HCT116 (cell line): ENCODE measurements around the gene PLEKHA6. TPM values are rescaled to one million over a fixed set of nuclear protein-coding genes. Genes with fewer than 3 reads are reported as not detected.

Source experiments
- ATAC-seq: fragments of 200-7000 bp; cut with Tn5 transposase; 2 replicates; pipeline ENCODE4 v1.9.1; 2020; ENCODE audit warnings: mild to moderate bottlenecking, moderate library complexity
- BruUV-seq: library from RNA; stranded (reverse); fragments of 400-500 nt; replicated peaks from 2 replicates; lab custom pipeline; 2021; lab: Mats Ljungman, UMichigan
- CTCF ChIA-PET: fragments of 300-600 bp; sonication (Branson Sonifier 250); formaldehyde crosslinking; loops from one replicate; lab custom pipeline; 2021; ENCODE audit warnings: antibody characterized with exemption; lab: Charles Lee
- POLR2A ChIA-PET: fragments of 300-600, 350-600 bp; sonication (Branson Sonifier 250); formaldehyde crosslinking; loops from one replicate; lab custom pipeline; 2021; ENCODE audit warnings: antibody characterized with exemption; lab: Charles Lee
- RAD21 ChIA-PET, 2 experiments: fragments of 300-600 bp; sonication (Branson Sonifier 250); formaldehyde crosslinking; loops; one replicate each; lab custom pipeline; 2023; ENCODE audit warnings: low total read pairs in 2 of 2; ENCODE audit not compliant: uncharacterized antibody in 2 of 2, unreplicated experiment in 2 of 2, low non-redundant PET in 1 of 2; lab: Charles Lee
- DNase-seq: peaks from one replicate; pipeline ENCODE4 v3.0.0-alpha.2; 2010; ENCODE audit warnings: low read depth, low spot score
- H2AFZ ChIP-seq: fragments of 200-600 bp; shearing (Covaris generic), sonication (generic); 2 replicates; pipeline ENCODE4 v1.6.1; 2017; ENCODE audit warnings: low read depth, mixed run types, mixed read lengths, antibody characterized with exemption, low read length; ENCODE audit not compliant: poor library complexity, severe bottlenecking
- H3K27ac ChIP-seq: 2 replicates; pipeline ENCODE4 v1.5.1; 2012; ENCODE audit warnings: low read depth, low read length
- H3K27me3 ChIP-seq: fragments of 200-600 bp; sonication (generic); 2 replicates; pipeline ENCODE4 v1.6.1; 2016; ENCODE audit warnings: mixed run types, low read length, mixed read lengths; ENCODE audit not compliant: insufficient read depth
- H3K36me3 ChIP-seq, 2 experiments: fragments of 200-500 bp in 1 of 2; fragments of 200-600 bp in 1 of 2; sonication (Bioruptor generic) in 1 of 2; sonication (generic) in 1 of 2; 2 replicates each; pipeline versions ENCODE4 v1.5.1 to v1.6.1; 2014 to 2016; ENCODE audit warnings: low read length in 2 of 2, inconsistent platforms in 1 of 2, mixed read lengths in 1 of 2, mixed run types in 1 of 2; ENCODE audit not compliant: insufficient read depth in 2 of 2, control insufficient read depth in 1 of 2
- H3K4me1 ChIP-seq, 2 experiments: fragments of 200-600 bp in 1 of 2; sonication (generic) in 1 of 2; 2 replicates each; pipeline versions ENCODE4 v1.5.1 to v1.6.1; 2012 to 2017; ENCODE audit warnings: low read length in 2 of 2, inconsistent platforms in 1 of 2, mild to moderate bottlenecking in 1 of 2, mixed read lengths in 1 of 2, mixed run types in 1 of 2, moderate library complexity in 1 of 2; ENCODE audit not compliant: insufficient read depth in 2 of 2, control insufficient read depth in 1 of 2
- H3K4me2 ChIP-seq: fragments of 200-600 bp; sonication (generic); 2 replicates; pipeline ENCODE4 v1.6.1; 2017; ENCODE audit warnings: mixed run types, low read length, mixed read lengths
- H3K4me3 ChIP-seq, 2 experiments: fragments of 200-600 bp in 1 of 2; sonication (generic) in 1 of 2; replicated peaks in 1 of 2; 2 replicates each; pipeline ENCODE4 v1.5.1; 2011 to 2016; ENCODE audit warnings: low read length in 2 of 2, control low read depth in 1 of 2, low read depth in 1 of 2, mild to moderate bottlenecking in 1 of 2, mixed read lengths in 1 of 2, mixed run types in 1 of 2
- H3K79me2 ChIP-seq: fragments of 200-600 bp; sonication (generic); 2 replicates; pipeline ENCODE4 v1.6.1; 2017; ENCODE audit warnings: mild to moderate bottlenecking, mixed run types, low read length, moderate library complexity, mixed read lengths; ENCODE audit not compliant: insufficient read depth
- H3K9ac ChIP-seq: fragments of 200-600 bp; sonication (generic); 2 replicates; pipeline ENCODE4 v1.6.1; 2016; ENCODE audit warnings: low read length, mixed read lengths
- H3K9me2 ChIP-seq: fragments of 200-600 bp; sonication (generic), shearing (Covaris generic); 2 replicates; pipeline ENCODE4 v1.6.1; 2017; ENCODE audit warnings: mixed run types, mild to moderate bottlenecking, moderate library complexity; ENCODE audit not compliant: insufficient read depth
- H3K9me3 ChIP-seq, 2 experiments: fragments of 200-500 bp in 1 of 2; fragments of 200-600 bp in 1 of 2; sonication (Bioruptor generic) in 1 of 2; sonication (generic) in 1 of 2; 2 replicates each; pipeline ENCODE4 v1.6.1; 2014 to 2017; ENCODE audit warnings: low read length in 2 of 2, mixed read lengths in 2 of 2, inconsistent platforms in 1 of 2, low read depth in 1 of 2, mild to moderate bottlenecking in 1 of 2, mixed run types in 1 of 2, moderate library complexity in 1 of 2; ENCODE audit not compliant: control insufficient read depth in 1 of 2, insufficient read depth in 1 of 2
- H4K20me1 ChIP-seq: fragments of 200-600 bp; sonication (generic), shearing (Covaris generic); 2 replicates; pipeline ENCODE4 v1.6.1; 2017; ENCODE audit warnings: mixed run types, mild to moderate bottlenecking, moderate library complexity; ENCODE audit not compliant: insufficient read depth
- ELF1 ChIP-seq: IDR thresholded peaks from 2 replicates; pipeline ENCODE4 v1.6.1; 2012; ENCODE audit warnings: low read depth, borderline replicate concordance
- EZH2 ChIP-seq: fragments of 200-600 bp; sonication (generic); IDR thresholded peaks from 2 replicates; pipeline ENCODE4 v1.6.1; 2017; ENCODE audit warnings: antibody characterized with exemption, mixed run types
- EZH2phosphoT487 ChIP-seq: fragments of 200-600 bp; IDR thresholded peaks from 2 replicates; pipeline ENCODE4 v1.6.1; 2018; ENCODE audit warnings: antibody characterized with exemption, borderline replicate concordance
- FOSL1 ChIP-seq: IDR thresholded peaks from 2 replicates; pipeline ENCODE4 v1.6.1; 2012; ENCODE audit warnings: low read depth
- JUND ChIP-seq: IDR thresholded peaks from 2 replicates; pipeline ENCODE4 v1.6.1; 2012
- SIN3A ChIP-seq: IDR thresholded peaks from 2 replicates; pipeline ENCODE4 v1.6.1; 2012; ENCODE audit warnings: low read depth
- ZNF274 ChIP-seq: fragments of 200-500 bp; sonication (Bioruptor generic); IDR thresholded peaks from 2 replicates; pipeline ENCODE4 v1.6.1; 2014; ENCODE audit warnings: mild to moderate bottlenecking, low read depth, low read length, inconsistent platforms
- intact Hi-C: fragments of 100-400 bp; cut with micrococcal nuclease; formaldehyde crosslinking; loops from 2 replicates; pipeline ENCODE4 v1.10.0; 2022
- total RNA-seq: library from RNA; stranded (reverse); gene quantifications from one replicate; pipeline ENCODE4 v1.2.1, GENCODE V29; 2021; ENCODE audit not compliant: unreplicated experiment
- TF ChIP-seq, protein P1 (sequence below), 3 experiments: fragments of 200-600 bp in 1 of 3; sonication (generic) in 1 of 3; IDR thresholded peaks in 2 of 3; conservative IDR thresholded peaks in 1 of 3; 2 replicates each; pipeline ENCODE4 v1.5.1; 2012 to 2017; ENCODE audit warnings: low read depth in 2 of 3, low read length in 2 of 3, antibody characterized with exemption in 1 of 3, borderline replicate concordance in 1 of 3, control low read depth in 1 of 3, mild to moderate bottlenecking in 1 of 3, mixed read lengths in 1 of 3, mixed run types in 1 of 3, moderate library complexity in 1 of 3; ENCODE audit not compliant: insufficient read depth in 1 of 3
- TF ChIP-seq, protein P2 (sequence below): IDR thresholded peaks from 2 replicates; pipeline ENCODE4 v1.6.1; 2012

PLEKHA6 gene
- total RNA-seq, 1 experiment from 2014 or later = 13.1 TPM

DNA sequence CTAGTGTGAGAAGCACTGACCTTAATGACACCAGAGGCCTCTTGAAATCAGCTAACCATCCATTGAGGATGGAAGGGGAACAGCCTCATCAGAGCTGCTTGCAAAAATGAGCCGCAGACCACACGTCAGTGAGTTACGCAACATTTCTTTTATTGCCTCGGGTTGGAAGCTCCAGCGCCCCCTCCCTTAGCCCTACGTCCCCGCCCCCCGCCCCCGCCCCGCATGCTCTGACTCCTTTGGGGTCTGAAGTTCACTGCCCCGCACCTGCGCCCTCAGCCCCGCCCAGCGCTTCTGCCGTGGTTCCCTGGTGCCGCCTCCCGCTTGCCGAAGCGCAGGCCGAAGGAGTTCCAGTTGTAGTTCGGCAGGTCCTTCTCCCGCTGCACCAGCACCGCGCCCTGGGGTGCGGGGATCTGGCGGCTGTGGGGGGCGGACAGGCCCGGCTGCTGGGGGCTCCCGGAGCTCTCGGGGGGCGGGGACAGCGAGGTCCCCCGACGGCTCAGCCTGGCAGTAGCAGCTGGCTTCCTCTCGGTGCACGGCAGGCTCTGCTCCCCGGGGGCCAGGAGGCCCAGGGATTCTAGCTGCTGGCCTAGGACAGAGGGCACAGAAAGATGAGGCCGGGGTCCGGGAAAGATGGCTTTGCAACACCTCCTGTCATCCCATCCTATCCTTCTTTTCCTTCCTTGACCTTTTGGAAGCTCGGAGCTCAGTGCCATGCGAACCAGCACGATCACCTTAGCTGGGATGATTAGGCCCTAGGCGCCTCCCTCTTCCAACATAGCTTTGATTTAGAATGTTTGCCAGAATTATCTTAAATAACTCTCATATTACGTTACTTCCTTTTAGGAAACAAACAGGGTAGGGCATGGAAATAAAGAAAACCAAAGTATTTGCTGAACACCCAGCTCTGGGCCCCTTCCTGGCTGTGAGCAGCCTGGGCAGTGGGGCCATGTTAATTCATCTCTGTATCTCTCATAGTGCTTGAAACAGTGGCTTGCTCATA is 169.2 kb downstream of the PLEKHA6 start:
- no peaks in the 10 kb centered on the region for H3K27me3 ChIP-seq
- ChIA-PET POLR2A (no interaction called here), CTCF (interaction anchor here (1.2 kb wide), 1 partner anchor 16 kb away, joined by 6 read pairs; no protein-coding TSS in a partner anchor), RAD21 (no interaction called here)
- H4K20me1 ChIP-seq = no peaks in the 10 kb centered on the region
- no peak overlapping the region for H3K4me2 ChIP-seq
- no peaks in the 10 kb centered on the region for H3K9me2 ChIP-seq
- H3K36me3 ChIP-seq = no peaks in the 10 kb centered on the region
- ATAC-seq (no peak), DNase-seq (no peak)
- H3K9me3 ChIP-seq = no peaks in the 10 kb centered on the region
- no peak for TF ChIP-seq SIN3A
- TF ChIP-seq FOSL1 = no peak
- no peak for TF ChIP-seq EZH2phosphoT487
- no peak for TF ChIP-seq JUND
- no peak for TF ChIP-seq EZH2
- TF ChIP-seq, protein P1, sequence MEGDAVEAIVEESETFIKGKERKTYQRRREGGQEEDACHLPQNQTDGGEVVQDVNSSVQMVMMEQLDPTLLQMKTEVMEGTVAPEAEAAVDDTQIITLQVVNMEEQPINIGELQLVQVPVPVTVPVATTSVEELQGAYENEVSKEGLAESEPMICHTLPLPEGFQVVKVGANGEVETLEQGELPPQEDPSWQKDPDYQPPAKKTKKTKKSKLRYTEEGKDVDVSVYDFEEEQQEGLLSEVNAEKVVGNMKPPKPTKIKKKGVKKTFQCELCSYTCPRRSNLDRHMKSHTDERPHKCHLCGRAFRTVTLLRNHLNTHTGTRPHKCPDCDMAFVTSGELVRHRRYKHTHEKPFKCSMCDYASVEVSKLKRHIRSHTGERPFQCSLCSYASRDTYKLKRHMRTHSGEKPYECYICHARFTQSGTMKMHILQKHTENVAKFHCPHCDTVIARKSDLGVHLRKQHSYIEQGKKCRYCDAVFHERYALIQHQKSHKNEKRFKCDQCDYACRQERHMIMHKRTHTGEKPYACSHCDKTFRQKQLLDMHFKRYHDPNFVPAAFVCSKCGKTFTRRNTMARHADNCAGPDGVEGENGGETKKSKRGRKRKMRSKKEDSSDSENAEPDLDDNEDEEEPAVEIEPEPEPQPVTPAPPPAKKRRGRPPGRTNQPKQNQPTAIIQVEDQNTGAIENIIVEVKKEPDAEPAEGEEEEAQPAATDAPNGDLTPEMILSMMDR (IDR thresholded peaks at IDR 0.05 in 2 of 3, conservative IDR thresholded peaks at IDR 0.05 in 1 of 3; ENCODE audit: borderline replicate concordance in 1 of 3, insufficient read depth in 1 of 3, low read depth in 2 of 3, low read length in 2 of 3) = no peak
- TF ChIP-seq ELF1 = no peak
- TF ChIP-seq, protein P2, sequence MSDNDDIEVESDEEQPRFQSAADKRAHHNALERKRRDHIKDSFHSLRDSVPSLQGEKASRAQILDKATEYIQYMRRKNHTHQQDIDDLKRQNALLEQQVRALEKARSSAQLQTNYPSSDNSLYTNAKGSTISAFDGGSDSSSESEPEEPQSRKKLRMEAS = no peak
- no peak for TF ChIP-seq ZNF274
- intact Hi-C loops = no loop called here
- no peaks in the 10 kb centered on the region for H3K79me2 ChIP-seq
- H3K27ac ChIP-seq = no peak overlapping the region
- H2AFZ ChIP-seq = no peak overlapping the region
- no TSS peak for BruUV-seq
- no peak overlapping the region for H3K4me3 ChIP-seq
- no peak overlapping the region for H3K9ac ChIP-seq
- H3K4me1 ChIP-seq = peaks cover 0 to 9% of the 10 kb centered on the region in 2 experiments; a peak in 2 of 4 replicates
